ENCODE results near the gene CPLANE2.
A peak's percentile ranks its signal among the peaks of the same experiment; 100 is the strongest.

CPLANE2 gene

GRCh38 chr1:16245476-16246196 is 8.7 kb upstream of the CPLANE2 start:
- no peaks in the 10 kb centered on the region for H3K9me3 Mint-ChIP-seq
- peaks cover 0 to 7% of the 10 kb centered on the region in 2 donors for H3K4me1 Mint-ChIP-seq (ENCODE audit: low read depth in 2 of 2)
- peak overlapping the region in 1 of 2 donors; percentile 42 for H3K27ac Mint-ChIP-seq
- no peak for DNase-seq
- peaks cover 28% of the 10 kb centered on the region for H3K36me3 Mint-ChIP-seq (ENCODE audit: insufficient read depth)
- H3K4me3 Mint-ChIP-seq = no peak overlapping the region
- H3K27me3 Mint-ChIP-seq = no peaks in the 10 kb centered on the region
- no peak for ATAC-seq (replicated peaks)

- H3K27ac Mint-ChIP-seq = peak overlapping the region in 1 of 2 donors; percentile 80
- no peak overlapping the region for H3K4me3 Mint-ChIP-seq
- no peaks in the 10 kb centered on the region for H3K27me3 Mint-ChIP-seq
- peaks cover 0 to 7% of the 10 kb centered on the region in 2 donors for H3K4me1 Mint-ChIP-seq (ENCODE audit: low read depth in 2 of 2)
- no peaks in the 10 kb centered on the region for H3K9me3 Mint-ChIP-seq
- peaks cover 25% of the 10 kb centered on the region for H3K36me3 Mint-ChIP-seq (ENCODE audit: insufficient read depth)
- ATAC-seq (replicated peaks) (no peak), DNase-seq (no peak)
These were observed 7.8 kb upstream of the CPLANE2 start for GRCh38 chr1:16244650-16245285.

- H3K4me1 Mint-ChIP-seq (ENCODE audit: low read depth in 2 of 2) = peaks cover 0 to 5% of the 10 kb centered on the region in 2 donors
- peak overlapping the region; percentile 25 to 80 for H3K27ac Mint-ChIP-seq
- H3K27me3 Mint-ChIP-seq = no peaks in the 10 kb centered on the region
- H3K4me3 Mint-ChIP-seq = no peak overlapping the region
- no peaks in the 10 kb centered on the region for H3K9me3 Mint-ChIP-seq
- ATAC-seq (replicated peaks) (peak; percentile 92), DNase-seq (peak; percentile 69 to 76 (median 71))
- peaks cover 27% of the 10 kb centered on the region for H3K36me3 Mint-ChIP-seq (ENCODE audit: insufficient read depth)
These were observed 7.1 kb upstream of the CPLANE2 start for GRCh38 chr1:16243936-16244649.

DNA sequence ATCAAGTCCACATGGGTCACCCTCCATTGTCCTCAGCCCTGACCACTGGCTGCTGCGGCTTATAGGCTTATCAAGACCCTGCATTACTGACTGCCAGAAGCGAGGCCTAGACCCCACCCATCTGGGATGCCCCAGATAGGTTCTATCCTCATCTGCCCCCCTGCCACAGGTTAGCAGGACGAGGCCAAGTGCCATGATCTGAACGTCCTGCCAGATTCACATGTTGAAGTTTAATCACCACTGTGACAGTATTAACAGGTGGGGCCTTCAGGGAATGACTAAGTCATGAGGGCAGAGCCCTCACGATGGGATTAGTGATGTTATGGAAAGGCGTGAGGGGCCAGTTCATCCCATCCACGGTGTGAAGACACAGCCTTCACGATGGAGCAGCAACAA is 6.2 kb upstream of the CPLANE2 start:
- H3K27ac Mint-ChIP-seq = peak overlapping the region in 1 of 2 donors; percentile 46

DNA sequence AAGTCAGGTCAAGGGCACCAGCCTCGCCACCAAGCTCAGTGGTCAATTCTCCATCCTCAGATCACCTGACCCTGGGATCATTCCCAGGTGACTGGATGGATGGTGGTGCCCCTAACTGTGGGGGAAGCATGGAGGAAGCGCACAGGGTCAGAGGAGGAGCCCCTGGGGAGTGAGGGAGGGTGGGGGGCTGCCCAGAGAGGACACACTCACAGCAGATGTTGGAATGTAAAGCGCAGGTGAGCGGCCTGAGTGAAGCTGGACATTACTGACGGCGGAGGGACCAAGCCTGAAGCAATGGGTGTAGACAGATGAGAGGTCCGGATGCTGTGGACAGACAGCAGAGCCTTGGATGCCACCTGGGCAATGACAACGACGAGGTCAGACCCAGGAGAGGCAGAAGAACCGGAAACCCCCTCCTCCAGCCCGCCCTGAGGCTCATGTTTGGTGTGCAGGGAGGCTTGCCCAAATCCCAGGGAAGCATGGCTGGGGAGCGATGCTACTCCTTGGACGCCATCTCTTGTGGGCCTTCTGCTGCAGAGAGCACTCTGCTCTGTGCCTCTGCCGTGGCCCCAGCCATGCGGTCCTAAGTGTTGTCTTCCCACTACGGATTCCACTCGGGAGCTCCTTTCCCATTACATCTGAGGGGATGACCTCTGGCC is 5.7 kb upstream of the CPLANE2 start:
- Mint-ChIP-seq H3K4me3 (no peak overlapping the region), H3K36me3 (ENCODE audit: insufficient read depth) (peaks cover 31% of the 10 kb centered on the region), H3K27me3 (no peaks in the 10 kb centered on the region), H3K27ac (no peak overlapping the region), H3K9me3 (no peaks in the 10 kb centered on the region), H3K4me1 (ENCODE audit: low read depth in 2 of 2) (peaks cover 0 to 5% of the 10 kb centered on the region in 2 donors)
- ATAC-seq (replicated peaks) (no peak), DNase-seq (no peak)

More for the DNA sequence above, 6.2 kb upstream of the CPLANE2 start:
- Mint-ChIP-seq H3K27me3 (no peaks in the 10 kb centered on the region), H3K9me3 (no peaks in the 10 kb centered on the region), H3K4me3 (no peak overlapping the region), H3K36me3 (ENCODE audit: insufficient read depth) (peaks cover 32% of the 10 kb centered on the region), H3K4me1 (ENCODE audit: low read depth in 2 of 2) (peaks cover 0 to 4% of the 10 kb centered on the region in 2 donors)
- no peak for ATAC-seq (replicated peaks)
- no peak for DNase-seq

DNA sequence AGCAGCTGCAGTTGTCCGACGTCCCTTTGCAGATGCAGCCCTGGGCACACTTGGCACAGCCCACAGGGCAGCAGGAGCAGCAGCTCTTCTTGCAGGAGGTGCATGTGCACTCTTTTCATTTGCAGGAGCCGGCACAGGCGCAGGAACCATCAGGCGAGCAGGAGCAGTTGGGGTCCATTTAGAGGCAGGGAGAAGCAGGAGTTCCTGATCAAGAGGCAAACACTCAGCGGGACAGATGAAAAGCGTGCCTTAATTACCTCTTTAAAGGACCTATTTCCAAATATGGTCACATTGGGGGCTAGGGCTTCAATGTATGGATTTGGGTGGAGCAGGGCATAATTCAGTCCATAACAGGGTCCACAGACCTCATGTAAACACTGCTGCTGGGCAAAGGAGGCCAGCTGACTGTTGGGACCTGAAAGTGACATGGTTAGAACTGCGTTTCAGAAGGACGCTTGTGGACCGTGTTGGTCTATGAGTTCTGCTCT is 4.3 kb upstream of the CPLANE2 start:
- H3K4me1 Mint-ChIP-seq (ENCODE audit: low read depth in 2 of 2) = peaks cover 7 to 17% of the 10 kb centered on the region in 2 donors
- ATAC-seq (replicated peaks) (no peak), DNase-seq (no peak)
- H3K4me3 Mint-ChIP-seq = no peak overlapping the region
- H3K27me3 Mint-ChIP-seq = no peaks in the 10 kb centered on the region
- no peak overlapping the region for H3K27ac Mint-ChIP-seq
- peaks cover 34% of the 10 kb centered on the region for H3K36me3 Mint-ChIP-seq (ENCODE audit: insufficient read depth)
- H3K9me3 Mint-ChIP-seq = no peaks in the 10 kb centered on the region

- ATAC-seq (replicated peaks) (no peak), DNase-seq (no peak)
- Mint-ChIP-seq H3K9me3 (no peaks in the 10 kb centered on the region), H3K27ac (no peak overlapping the region), H3K36me3 (ENCODE audit: insufficient read depth) (peaks cover 38% of the 10 kb centered on the region), H3K27me3 (no peaks in the 10 kb centered on the region), H3K4me3 (no peak overlapping the region), H3K4me1 (ENCODE audit: low read depth in 2 of 2) (peaks cover 16 to 21% of the 10 kb centered on the region in 2 donors)
These were observed 3.0 kb upstream of the CPLANE2 start for GRCh38 chr1:16239972-16240491.

- Mint-ChIP-seq H3K27me3 (no peaks in the 10 kb centered on the region), H3K36me3 (ENCODE audit: insufficient read depth) (peaks cover 38% of the 10 kb centered on the region), H3K4me1 (ENCODE audit: low read depth in 2 of 2) (peaks cover 17% of the 10 kb centered on the region in 2 donors), H3K9me3 (no peaks in the 10 kb centered on the region), H3K4me3 (peak overlapping the region; percentile 88 to 95), H3K27ac (peak overlapping the region; percentile 97)
- ATAC-seq (replicated peaks) (no peak), DNase-seq (no peak)
These were observed 404 bp upstream of the CPLANE2 start for GRCh38 chr1:16237343-16237830.

DNA sequence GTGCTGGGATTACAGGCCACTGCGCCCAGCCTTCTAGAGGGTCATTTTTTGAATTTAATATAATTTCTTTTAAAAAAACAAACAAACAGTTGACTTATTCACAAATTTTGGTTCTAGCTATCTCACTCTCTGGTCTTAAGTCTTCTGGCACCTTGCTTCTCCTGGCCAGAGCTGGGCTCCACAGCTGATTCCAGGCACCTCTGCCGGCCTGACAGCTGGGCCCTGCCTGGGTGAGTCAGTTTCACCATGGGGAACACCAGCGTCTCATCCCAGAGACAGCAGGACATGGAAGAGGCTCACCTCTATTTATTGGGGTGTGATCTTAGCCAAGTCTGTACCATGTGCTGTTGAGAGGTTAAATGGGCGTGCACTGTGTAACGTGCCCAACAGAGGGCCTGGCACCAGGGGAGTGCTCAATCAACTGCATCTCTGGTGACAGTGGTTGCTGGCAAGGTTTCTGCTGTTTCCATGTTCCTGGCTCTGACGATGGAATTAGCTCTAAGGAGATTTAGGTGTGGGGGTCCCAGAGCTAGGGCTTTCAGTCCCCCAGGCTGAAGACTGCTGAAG is 956 bp downstream of the CPLANE2 start:
- ATAC-seq (replicated peaks) (peak; percentile 61), DNase-seq (peak; percentile 32 to 40 (median 35))
- Mint-ChIP-seq H3K36me3 (ENCODE audit: insufficient read depth) (peaks cover 38% of the 10 kb centered on the region), H3K27me3 (no peaks in the 10 kb centered on the region), H3K27ac (peak overlapping the region; percentile 97), H3K4me1 (ENCODE audit: low read depth in 2 of 2) (peaks cover 17% of the 10 kb centered on the region in 2 donors), H3K9me3 (no peaks in the 10 kb centered on the region), H3K4me3 (peak overlapping the region; percentile 88 to 95)

DNA sequence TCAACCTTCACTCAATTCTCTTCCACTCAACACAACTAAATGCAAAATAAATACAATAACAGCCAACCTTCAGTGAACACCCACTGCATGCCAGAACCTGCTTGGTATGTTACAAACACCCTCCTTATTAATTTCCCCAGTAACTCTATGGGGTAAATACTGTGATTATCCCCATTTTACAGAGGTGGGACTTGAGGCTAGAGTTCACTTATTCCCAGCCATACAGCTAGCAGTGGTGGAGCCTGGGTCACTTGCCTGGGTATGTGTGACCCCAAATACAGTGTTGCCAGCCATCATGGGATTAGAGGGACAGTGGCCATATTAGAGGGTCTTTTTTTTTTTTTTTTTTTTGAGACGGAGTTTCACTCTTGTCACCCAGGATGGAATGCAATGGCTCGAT is 1.6 kb downstream of the CPLANE2 start:
- no peak for ATAC-seq (replicated peaks)
- H3K27me3 Mint-ChIP-seq = no peaks in the 10 kb centered on the region

GRCh38 chr1:16233431-16233830 is 3.6 kb downstream of the CPLANE2 start:
- Mint-ChIP-seq H3K27me3 (peaks cover 0 to 9% of the 10 kb centered on the region in 2 donors), H3K4me1 (ENCODE audit: low read depth in 2 of 2) (peaks cover 17% of the 10 kb centered on the region in 2 donors), H3K36me3 (ENCODE audit: insufficient read depth) (peaks cover 26% of the 10 kb centered on the region), H3K9me3 (no peaks in the 10 kb centered on the region), H3K4me3 (no peak overlapping the region), H3K27ac (no peak overlapping the region)
- ATAC-seq (replicated peaks) (no peak), DNase-seq (no peak)

More for the DNA sequence above, 1.6 kb downstream of the CPLANE2 start:
- peaks cover 17% of the 10 kb centered on the region in 2 donors for H3K4me1 Mint-ChIP-seq (ENCODE audit: low read depth in 2 of 2)
- no peaks in the 10 kb centered on the region for H3K9me3 Mint-ChIP-seq
- peak overlapping the region in 1 of 2 donors; percentile 8 for H3K27ac Mint-ChIP-seq
- DNase-seq = no peak
- H3K4me3 Mint-ChIP-seq = peak overlapping the region in 1 of 2 donors; percentile 37
- H3K36me3 Mint-ChIP-seq (ENCODE audit: insufficient read depth) = peaks cover 34% of the 10 kb centered on the region

DNA sequence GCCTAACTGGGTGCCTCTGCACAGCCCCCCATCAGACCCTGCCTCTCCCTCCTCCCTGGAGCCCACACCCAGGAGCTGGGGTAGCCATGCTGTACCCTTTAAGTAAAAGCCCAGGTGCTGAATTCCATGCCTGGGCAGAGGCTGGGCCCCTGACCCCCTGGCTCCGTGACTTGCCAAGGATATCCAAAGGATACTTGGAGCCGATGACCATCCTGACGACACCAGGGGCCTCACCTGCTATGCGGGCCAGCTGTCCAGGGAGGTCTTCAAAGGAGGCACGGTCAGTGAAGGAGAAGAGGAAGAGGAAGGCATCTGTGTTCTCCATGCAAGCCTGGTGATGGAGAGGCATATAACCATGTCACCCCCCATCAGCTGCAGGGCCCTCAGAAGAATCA is 4.7 kb downstream of the CPLANE2 start:
- ATAC-seq (replicated peaks) = no peak
- Mint-ChIP-seq H3K36me3 (ENCODE audit: insufficient read depth) (peaks cover 21% of the 10 kb centered on the region), H3K4me3 (no peak overlapping the region), H3K9me3 (no peaks in the 10 kb centered on the region), H3K27me3 (peaks cover 0 to 21% of the 10 kb centered on the region in 2 donors), H3K4me1 (ENCODE audit: low read depth in 2 of 2) (peaks cover 15 to 16% of the 10 kb centered on the region in 2 donors), H3K27ac (no peak overlapping the region)
- no peak for DNase-seq
